ENCODE data around the gene RHOBTB3. TPM values are rescaled to one million over a fixed set of nuclear protein-coding genes. Genes with fewer than 3 reads are reported as not detected.
A peak's percentile ranks its signal among the peaks of the same experiment; 100 is the strongest.

Gene RHOBTB3
- total RNA-seq, 3 donors from 2014 or later, result 82.8 to 205 (median 109) TPM

DNA sequence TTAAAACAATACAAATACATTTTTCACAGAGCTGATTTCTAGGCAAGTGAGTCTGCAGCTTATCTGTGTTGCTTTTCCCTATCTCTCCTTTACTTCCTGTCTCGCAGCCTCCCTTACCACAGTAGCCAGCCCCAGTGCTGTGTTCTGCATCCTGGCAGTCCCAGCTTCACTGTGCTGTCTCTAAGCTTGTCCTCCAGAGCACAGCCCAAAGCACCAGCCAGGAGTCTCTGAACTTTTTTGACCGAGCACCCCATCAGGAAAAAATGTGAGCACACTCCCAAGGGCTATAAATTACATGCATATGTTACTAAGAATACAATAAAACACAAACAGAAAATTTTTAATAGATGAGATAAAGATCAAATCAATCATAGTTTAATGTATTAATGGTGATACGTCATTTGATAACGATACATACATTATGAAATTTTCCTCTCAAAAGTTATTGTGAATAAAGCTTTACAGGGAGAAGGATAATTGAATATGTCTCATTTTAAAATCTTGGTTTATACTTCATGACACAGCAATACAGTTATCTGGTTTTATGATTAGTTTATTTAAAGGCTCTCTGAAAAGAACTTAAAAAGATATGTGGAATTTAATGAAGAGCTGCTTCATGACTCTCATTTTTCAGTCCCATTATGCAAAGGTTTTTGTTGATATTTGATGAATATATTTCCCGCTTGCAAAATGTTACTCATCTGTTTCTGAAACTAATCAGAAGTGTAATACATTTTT, 7.3 kb upstream of the RHOBTB3 start:
- intact Hi-C loops (cut with DNase I; ENCODE audit: low total_unique reads), result no loop called here
- H3K4me3 ChIP-seq, result no peak overlapping the region
- no peak for DNase-seq (ENCODE audit: low spot score in 2 of 2)
- no peaks in the 10 kb centered on the region for H3K36me3 ChIP-seq
- no peak for TF ChIP-seq POLR2AphosphoS5 (IDR thresholded peaks at IDR 0.05)
- TF ChIP-seq, protein P1, sequence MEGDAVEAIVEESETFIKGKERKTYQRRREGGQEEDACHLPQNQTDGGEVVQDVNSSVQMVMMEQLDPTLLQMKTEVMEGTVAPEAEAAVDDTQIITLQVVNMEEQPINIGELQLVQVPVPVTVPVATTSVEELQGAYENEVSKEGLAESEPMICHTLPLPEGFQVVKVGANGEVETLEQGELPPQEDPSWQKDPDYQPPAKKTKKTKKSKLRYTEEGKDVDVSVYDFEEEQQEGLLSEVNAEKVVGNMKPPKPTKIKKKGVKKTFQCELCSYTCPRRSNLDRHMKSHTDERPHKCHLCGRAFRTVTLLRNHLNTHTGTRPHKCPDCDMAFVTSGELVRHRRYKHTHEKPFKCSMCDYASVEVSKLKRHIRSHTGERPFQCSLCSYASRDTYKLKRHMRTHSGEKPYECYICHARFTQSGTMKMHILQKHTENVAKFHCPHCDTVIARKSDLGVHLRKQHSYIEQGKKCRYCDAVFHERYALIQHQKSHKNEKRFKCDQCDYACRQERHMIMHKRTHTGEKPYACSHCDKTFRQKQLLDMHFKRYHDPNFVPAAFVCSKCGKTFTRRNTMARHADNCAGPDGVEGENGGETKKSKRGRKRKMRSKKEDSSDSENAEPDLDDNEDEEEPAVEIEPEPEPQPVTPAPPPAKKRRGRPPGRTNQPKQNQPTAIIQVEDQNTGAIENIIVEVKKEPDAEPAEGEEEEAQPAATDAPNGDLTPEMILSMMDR (IDR thresholded peaks at IDR 0.05), result no peak
- TF ChIP-seq POLR2A (IDR thresholded peaks at IDR 0.05), result no peak
- H3K27me3 ChIP-seq, result no peaks in the 10 kb centered on the region
- H3K9me3 ChIP-seq, result no peaks in the 10 kb centered on the region
- no peak overlapping the region for H3K27ac ChIP-seq
- no peaks in the 10 kb centered on the region for H3K4me1 ChIP-seq

DNA sequence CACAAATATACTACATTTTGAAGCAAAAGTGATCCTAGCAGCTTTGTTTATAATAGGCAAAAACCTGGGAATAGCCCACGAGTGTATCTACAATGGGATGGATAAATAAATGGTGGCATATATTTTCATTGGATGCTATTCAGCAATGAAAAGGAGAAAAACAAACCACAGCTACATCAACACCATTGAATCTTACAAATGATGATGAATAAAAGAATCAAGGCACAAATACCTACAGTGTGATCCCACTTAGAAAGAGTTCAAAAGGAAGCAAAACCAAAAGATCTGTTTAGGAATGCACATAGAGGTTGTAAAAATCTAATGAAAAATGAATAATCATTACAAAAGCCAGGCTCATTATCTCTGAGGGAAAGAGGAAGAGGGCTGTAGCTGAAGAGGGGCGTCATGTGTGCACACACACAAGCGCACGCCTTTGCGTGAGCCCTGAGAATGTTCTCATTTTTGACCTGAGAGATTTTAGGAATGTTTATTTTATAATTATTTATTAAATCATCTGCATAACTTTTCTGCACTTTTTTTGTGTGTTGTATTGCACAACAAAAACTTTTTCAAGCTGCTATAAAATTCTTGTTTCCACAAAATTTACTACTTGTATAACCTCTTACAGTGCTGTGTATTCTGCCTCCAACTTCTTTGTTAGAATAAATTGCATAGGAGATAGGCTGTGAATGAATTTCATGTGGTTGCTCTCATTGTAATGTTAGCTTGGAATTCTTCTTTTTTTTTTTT, 5.9 kb upstream of the RHOBTB3 start:
- Histone ChIP-seq H3K27me3 (no peaks in the 10 kb centered on the region), H3K36me3 (no peaks in the 10 kb centered on the region), H3K4me3 (no peak overlapping the region), H3K4me1 (no peaks in the 10 kb centered on the region), H3K27ac (no peak overlapping the region), H3K9me3 (no peaks in the 10 kb centered on the region)
- no peak for DNase-seq (ENCODE audit: low spot score in 2 of 2)
- TF ChIP-seq POLR2AphosphoS5 (IDR thresholded peaks at IDR 0.05) (no peak), POLR2A (IDR thresholded peaks at IDR 0.05) (no peak)
- TF ChIP-seq, protein P1 (IDR thresholded peaks at IDR 0.05), result no peak
- intact Hi-C loops (cut with DNase I; ENCODE audit: low total_unique reads), result no loop called here

DNA sequence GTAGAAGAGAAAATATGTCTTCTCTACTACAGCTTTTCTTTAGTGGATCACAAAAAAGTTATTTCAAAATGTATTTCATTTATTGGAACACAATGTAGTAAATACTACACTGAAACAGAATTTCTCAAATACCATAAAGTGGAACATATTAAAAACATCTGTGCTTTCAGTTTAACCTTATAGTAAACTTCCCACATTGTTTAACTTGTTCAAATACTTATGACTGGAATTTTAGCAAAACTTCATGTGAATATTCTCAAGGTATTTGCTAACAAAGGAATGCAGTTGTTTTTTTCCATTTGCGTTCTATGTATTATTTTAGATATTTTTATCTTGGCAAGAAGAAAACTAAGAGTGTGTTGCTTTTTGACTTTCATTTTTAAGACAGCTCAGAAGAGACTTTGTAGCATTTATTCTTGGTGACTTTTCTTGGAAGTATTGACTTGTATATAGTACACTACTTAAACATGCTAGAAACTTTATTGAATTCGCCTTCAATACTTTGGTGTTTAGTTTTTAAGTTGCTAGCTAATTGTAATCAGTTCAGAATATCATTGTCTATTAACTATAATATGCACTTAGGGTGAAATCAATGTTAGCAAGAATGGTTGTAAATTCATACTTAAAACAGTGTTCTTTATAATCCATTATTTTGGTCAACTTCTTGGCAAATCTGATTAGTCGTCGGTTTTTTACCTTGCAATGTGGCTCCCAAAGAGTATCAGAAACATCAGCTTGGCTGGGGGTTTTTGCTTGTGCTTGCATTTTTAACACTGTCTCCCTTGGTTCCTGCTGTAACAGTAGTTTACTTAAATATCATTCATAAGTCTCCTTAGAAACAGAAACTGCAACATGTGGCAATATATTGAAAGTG, 5.0 kb upstream of the RHOBTB3 start:
- intact Hi-C loops (cut with DNase I; ENCODE audit: low total_unique reads), result no loop called here
- TF ChIP-seq POLR2A (IDR thresholded peaks at IDR 0.05) (no peak), POLR2AphosphoS5 (IDR thresholded peaks at IDR 0.05) (no peak)
- TF ChIP-seq, protein P1 (IDR thresholded peaks at IDR 0.05), result no peak
- no peak for DNase-seq (ENCODE audit: low spot score in 2 of 2)
- Histone ChIP-seq H3K4me3 (no peak overlapping the region), H3K4me1 (no peaks in the 10 kb centered on the region), H3K27ac (no peak overlapping the region), H3K9me3 (no peaks in the 10 kb centered on the region), H3K27me3 (no peaks in the 10 kb centered on the region), H3K36me3 (no peaks in the 10 kb centered on the region)

DNA sequence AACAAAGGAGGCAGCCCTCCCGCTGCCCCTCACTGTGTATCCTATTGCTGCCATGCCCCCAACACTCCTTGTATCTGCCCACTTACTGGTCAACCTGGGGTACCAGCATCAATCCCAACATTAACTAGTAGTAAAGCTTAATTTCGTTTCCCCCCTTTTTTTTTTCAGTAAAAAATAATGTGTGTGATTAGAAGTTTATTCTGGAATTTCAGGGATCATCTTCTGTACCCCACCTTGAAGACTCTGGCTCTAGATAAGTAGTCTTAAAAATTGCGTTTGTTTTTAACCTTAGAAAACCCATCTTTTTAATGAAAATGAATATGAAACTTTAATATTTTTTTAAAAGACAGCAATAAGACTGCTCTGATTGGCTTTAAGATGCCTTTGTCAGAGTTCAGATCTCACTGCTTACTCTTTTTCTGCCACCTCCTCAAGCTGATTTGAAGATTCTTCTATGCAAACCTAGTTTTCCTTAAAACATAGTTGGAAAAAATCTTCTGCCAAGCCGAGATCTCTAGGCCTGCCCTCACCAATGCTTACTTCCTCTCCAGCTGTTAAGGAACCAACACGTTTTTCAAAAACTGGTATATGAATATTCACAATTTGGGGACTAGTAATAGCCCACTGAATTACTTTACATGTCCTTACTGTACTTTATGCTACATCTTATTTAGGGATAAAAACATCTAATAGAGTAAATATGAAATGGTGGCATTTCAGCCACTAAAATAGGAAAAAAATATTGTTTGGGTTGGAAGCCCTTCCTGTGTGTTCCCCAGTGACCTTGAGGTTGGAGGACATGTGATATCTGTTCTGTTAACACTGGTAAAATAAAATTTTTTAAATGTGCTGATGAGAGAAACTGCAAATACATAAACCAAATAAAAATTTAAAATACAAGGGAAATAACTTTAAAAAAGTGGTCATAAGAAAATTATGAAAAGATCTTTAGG, 4.0 kb upstream of the RHOBTB3 start:
- TF ChIP-seq POLR2A (IDR thresholded peaks at IDR 0.05) (no peak), POLR2AphosphoS5 (IDR thresholded peaks at IDR 0.05) (no peak)
- TF ChIP-seq, protein P1 (IDR thresholded peaks at IDR 0.05), result no peak
- H3K4me1 ChIP-seq, result no peaks in the 10 kb centered on the region

More for the DNA sequence above, 4.0 kb upstream of the RHOBTB3 start:
- Histone ChIP-seq H3K9me3 (no peaks in the 10 kb centered on the region), H3K27ac (peak overlapping the region in 1 of 2 donors; percentile 40), H3K36me3 (no peaks in the 10 kb centered on the region), H3K27me3 (no peaks in the 10 kb centered on the region), H3K4me3 (no peak overlapping the region)
- no peak for DNase-seq (ENCODE audit: low spot score in 2 of 2)
- intact Hi-C loops (cut with DNase I; ENCODE audit: low total_unique reads), result no loop called here

Measured in breast epithelium (tissue), 4 donors.